ENCODE results near the gene ADCY5.

- TF ChIP-seq CTCF (IDR thresholded peaks at IDR 0.05; ENCODE audit: low read length) (no peak), EZH2 (IDR thresholded peaks at IDR 0.05; ENCODE audit: borderline replicate concordance, low read length) (no peak)
Observed at GRCh38 chr3:123277106-123277505, 171.8 kb downstream of the ADCY5 start.

Measured in OCI-LY1 (cell line).